HTR-8/SVneo (cell line): ENCODE data around the gene SGIP1.

ENCODE experiments used
- DNase-seq: peaks from one replicate; pipeline ENCODE4 v3.0.0; 2011; ENCODE audit warnings: low spot score, mixed read lengths; ENCODE audit not compliant: insufficient read length
- FAIRE-seq: peaks from 2 replicates; lab custom pipeline; 2011; peaks lifted over from hg19 to GRCh38; lab: Jason Lieb, UNC

SGIP1 gene

DNA sequence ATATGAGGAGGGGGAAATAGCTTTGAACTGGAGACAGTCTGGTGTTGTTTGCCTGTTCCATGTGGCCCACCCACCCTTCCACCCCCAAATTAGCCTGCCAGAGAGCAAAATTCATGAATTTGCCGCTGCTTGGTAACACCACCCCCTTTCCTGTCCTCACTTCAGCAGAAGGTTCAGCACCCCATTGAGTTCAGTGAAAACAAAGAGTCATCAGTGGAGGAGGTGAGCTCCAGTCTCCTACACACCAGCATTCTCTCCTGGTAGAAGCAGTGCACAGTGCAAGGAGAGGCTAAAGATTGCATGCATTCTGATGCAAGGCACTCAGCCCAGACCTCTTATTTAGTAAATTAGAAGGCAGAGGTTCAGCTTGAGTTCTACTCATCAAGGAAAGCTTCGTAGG, 118.6 kb downstream of the SGIP1 start:
- no peak for DNase-seq
- FAIRE-seq: no peak

DNA sequence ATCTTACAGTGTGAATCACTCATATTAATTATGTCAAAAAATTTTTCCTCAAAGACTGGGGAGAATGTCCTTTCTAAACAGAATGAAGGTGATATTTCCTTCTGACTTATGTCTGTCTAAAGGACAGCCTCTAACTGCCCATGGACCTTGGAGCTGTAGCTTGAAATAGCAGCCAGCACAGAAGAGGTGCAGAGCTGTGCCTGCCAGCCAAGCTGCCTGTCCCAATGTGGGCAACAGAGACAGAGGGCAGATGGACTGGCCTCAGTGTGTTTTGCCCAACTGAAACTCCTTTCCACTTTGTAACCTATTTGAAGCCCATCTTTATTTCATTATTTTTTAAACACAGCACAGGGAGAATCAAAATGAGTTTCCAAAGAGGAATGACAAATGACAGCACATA, 120.7 kb downstream of the SGIP1 start:
- FAIRE-seq (no peak), DNase-seq (no peak)

DNA sequence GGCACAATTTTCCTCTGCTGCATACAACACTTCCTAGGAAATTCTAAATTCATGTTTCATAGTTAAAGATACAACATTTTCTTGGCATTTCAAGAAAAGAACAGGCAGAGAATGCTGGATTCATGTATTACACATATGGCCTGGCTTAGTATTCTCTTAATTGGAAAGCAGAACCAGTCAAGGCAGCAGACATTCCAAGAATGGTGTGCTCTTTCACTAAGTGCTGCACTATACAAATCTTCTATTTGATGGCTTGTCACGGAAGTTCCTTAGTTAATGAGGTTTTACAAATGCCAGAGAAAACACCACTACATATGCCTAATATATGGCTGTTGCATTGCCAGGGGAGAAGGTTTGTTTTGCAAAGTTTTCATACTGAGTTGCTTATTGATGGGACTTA, 137.5 kb downstream of the SGIP1 start:
- no peak for DNase-seq
- no peak for FAIRE-seq

DNA sequence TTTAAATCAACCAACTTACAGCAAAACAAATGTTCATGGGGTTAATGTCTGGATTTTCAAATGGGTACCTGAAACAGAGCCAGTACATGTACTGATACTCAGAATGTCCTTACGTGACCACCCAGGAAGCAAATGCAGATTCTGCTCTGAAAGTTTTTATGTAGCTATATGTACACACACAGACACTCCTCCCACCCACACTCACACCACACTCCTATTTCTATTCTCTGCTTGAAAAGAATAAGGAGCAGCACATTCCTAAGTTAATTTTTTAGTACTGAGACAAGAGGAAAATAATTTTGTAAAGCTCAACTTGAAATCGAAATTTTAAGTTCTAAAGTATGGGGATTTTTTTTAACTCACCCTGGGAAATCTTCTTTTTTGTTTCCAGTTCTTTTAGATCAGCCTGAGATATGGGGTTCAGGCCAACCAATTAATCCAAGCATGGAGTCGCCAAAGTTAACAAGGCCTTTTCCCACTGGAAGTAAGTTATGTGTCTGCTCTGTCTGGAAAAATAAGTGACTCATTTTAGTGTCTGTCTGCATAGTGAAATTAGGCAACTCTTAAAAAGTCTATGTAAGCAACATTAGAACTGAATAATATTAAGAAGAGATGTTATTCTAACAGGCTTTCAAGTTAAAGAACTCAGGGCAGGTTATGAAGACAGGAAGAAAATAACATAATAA, 142.8 kb downstream of the SGIP1 start:
- DNase-seq (no peak), FAIRE-seq (no peak)

- DNase-seq (no peak), FAIRE-seq (no peak)
Measured at GRCh38 chr1:66678146-66678545, 144.2 kb downstream of the SGIP1 start.

DNA sequence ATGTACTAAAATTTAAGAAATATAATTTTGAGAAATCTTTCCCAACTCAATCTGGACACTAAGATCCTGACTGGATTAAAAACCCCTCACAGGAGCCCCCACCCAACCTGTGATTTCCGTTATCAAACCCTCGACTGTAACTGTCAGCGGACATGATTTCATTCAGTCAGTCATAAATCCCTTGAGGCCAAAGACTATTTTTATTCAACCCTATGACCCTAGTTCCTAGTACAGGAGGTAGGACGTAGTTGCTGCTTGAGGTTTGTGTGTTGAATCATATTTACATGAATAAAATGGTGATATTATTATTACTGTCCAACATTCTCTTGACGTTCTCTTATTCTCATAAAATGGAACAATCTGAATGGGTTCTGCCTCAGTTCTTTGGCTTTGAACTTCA, 145.2 kb downstream of the SGIP1 start:
- DNase-seq (no peak), FAIRE-seq (no peak)

DNA sequence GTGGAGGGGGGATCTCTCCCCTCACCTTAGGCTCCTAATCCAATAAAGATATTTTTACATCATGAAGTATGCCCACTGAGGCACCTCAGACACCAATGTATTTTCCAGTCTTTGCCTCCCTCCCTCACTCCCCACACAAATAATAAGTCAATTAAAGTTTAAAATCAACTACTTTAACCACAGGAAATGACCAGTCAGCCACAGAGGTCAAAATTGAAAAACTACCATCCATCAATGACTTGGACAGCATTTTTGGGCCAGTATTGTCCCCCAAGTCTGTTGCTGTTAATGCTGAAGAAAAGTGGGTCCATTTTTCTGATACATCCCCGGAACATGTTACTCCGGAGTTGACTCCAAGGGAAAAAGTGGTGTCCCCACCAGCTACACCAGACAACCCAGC, 147.7 kb downstream of the SGIP1 start:
- FAIRE-seq (no peak), DNase-seq (no peak)

DNA sequence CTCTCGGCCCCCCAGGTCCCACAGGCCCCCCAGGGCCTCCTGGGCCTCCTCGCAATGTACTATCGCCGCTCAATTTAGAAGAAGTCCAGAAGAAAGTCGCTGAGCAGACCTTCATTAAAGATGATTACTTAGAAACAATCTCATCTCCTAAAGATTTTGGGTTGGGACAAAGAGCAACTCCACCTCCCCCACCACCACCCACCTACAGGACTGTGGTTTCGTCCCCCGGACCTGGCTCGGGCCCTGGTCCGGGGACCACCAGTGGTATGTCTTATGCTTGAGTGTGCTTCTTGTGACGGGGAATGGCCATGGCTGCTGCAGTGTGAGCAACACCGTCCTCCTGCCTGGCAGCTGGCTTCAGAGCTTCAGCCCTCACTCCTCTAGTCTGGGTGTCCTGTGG, 148.2 kb downstream of the SGIP1 start:
- FAIRE-seq (no peak), DNase-seq (no peak)

DNA sequence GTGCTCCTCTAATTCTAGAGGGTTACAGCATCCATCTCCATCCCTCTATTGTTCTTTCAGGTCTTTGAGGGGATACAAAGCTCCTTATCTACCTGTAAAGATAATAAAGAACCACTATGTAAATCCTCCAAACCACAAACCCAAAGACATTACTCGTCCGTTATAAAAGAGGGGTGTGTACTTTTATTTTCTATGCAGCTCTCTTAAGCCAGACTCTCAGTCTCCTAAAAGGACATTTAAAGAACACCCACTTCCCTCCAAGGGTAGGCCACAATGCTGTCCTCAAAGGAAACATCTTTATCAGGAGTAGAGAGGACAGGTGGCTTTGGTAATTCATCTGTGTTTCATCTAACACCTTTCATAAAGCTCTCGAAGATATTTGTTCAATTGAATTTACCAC, 150.4 kb downstream of the SGIP1 start:
- DNase-seq (no peak), FAIRE-seq (no peak)

DNA sequence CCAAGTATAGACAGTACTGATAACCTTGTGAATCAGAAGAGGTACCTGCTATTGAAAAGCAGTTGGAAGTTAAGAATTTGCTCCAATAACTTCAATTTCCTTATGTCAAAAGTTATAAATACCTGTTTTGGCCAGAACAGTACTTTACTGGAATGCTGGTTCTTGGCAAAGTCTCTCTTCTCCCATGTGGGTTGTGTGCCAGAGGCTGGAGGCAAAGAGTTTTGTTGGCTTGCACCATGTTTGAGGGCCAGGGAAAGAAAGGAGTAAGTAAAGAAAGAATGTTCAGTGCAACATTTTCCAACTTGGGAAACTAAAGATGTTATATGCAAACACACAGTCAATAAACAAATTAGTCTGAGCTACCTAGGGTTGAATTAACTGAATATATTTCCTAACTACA, 151.3 kb downstream of the SGIP1 start:
- DNase-seq (no peak), FAIRE-seq (no peak)

GRCh38 chr1:66685670-66686069, 151.7 kb downstream of the SGIP1 start:
- DNase-seq: no peak

GRCh38 chr1:66686406-66686805, 152.5 kb downstream of the SGIP1 start:
- no peak for DNase-seq

More at GRCh38 chr1:66685670-66686069, 151.7 kb downstream of the SGIP1 start:
- FAIRE-seq: no peak

GRCh38 chr1:66687358-66687757, 153.4 kb downstream of the SGIP1 start:
- FAIRE-seq (no peak), DNase-seq (no peak)

More at GRCh38 chr1:66686406-66686805, 152.5 kb downstream of the SGIP1 start:
- FAIRE-seq: no peak

GRCh38 chr1:66690666-66691381, 156.9 kb downstream of the SGIP1 start:
- no peak for FAIRE-seq
- DNase-seq: no peak

- no peak for FAIRE-seq
Measured at GRCh38 chr1:66692681-66693080, 158.7 kb downstream of the SGIP1 start.

DNA sequence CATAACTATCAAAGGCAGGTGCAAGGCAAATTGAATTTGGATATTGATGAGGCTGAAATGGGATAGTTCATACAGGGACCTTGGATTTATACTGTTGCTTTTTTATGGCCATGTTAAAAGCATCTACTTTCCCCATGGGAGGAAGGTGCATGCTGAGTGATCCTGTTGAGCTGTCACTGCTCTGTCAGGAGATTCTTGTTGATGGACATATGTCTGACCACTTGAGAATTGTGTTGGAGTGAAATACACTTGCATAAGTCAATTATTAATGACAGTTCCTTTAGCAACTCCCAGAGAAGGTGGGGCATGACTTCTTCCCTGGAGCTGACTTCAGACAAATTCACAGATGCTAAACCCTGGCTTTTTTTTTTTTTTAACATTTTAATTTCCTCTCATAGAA, 159.9 kb downstream of the SGIP1 start:
- no peak for FAIRE-seq
- no peak for DNase-seq

More at GRCh38 chr1:66692681-66693080, 158.7 kb downstream of the SGIP1 start:
- DNase-seq: no peak

DNA sequence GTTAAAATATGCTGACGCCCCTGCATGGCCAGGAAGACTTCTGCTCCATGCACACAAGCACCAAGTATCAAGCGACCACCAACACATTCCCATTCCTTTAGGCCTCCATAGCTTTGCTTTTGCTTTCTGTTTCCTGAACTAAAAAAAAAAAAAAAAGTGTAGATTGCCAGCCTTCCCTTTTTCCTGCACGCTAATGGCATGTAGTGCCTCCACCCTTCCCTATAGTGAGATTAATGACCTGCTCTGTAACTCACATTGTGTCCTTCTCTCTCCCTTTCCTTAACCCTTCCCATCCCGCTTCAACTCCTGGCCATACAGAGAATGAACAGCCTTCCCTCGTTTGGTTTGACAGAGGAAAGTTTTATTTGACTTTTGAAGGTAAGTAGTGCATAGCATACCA, 161.2 kb downstream of the SGIP1 start:
- FAIRE-seq (no peak), DNase-seq (no peak)

- FAIRE-seq (no peak), DNase-seq (no peak)
Measured at GRCh38 chr1:66696771-66697170, 162.8 kb downstream of the SGIP1 start.

- DNase-seq: no peak
- no peak for FAIRE-seq
Measured at GRCh38 chr1:66699213-66699612, 165.3 kb downstream of the SGIP1 start.

DNA sequence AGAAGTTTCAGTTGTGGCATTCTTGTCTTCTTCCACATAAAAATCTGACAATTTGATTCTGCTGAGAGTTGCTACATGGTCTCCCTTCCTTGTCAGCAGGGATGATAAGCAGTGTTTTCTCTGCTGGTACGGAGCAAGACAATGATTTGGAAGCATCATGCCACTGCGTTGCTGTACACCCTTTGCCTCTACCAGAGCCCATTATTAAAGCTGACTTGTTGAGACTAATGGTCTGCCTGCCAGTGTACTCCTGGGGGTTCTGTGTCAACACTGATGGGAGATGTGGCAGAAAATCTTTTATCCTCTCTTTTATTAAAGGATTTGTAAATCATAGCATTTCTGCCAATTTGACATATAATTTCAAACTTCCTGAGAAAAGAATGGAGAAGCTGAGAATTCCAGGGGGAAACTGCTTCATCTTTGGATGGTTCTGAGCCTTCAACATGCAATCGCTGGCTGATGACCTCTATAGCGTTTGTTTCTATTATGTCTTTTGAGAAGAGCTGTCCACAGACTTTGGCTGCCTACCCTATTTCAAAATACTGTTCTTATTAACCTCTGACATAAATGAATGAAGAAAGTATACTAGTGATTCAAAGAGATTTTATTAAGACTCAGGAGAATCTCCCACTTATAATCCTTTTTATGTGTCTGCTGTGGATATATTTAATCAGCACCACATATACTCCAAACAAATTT, 170.4 kb downstream of the SGIP1 start:
- no peak for DNase-seq
- FAIRE-seq: no peak

DNA sequence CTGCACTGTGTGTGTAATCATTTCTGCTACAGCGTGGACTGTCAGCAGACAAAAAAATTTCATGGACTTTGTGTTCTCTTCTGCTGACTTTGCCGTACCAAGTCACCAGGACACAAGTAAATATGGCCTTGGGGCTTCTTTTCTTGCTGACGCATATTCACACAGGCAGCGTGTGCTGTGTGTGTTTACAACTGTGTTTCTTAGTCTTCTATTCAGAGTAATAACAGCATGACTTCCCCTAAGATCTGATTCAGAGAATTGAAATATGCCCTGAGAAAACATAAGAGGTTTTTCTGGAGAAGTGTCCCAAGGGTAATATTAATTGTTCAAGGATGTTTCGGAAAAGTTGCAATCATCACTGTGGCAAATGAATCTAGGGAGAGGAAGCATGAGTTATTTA, 171.2 kb downstream of the SGIP1 start:
- no peak for FAIRE-seq
- DNase-seq: no peak
